Esophagus muscularis mucosa (tissue), 4 donors: ENCODE data around the gene SENP1.

Experiments used
- CTCF ChIP-seq, 3 experiments: fragments of 200-600 bp in 2 of 3; fragments of 450-650 bp in 1 of 3; sonication (generic) in 2 of 3; IDR thresholded peaks; one replicate each; pipeline ENCODE4 v1.5.1; 2017 to 2019; ENCODE audit warnings: antibody characterized with exemption in 3 of 3, mild to moderate bottlenecking in 2 of 3, moderate library complexity in 1 of 3
- EP300 ChIP-seq: sonication (generic); formaldehyde crosslinking; IDR thresholded peaks from one replicate; pipeline ENCODE4 v1.6.1; 2017; ENCODE audit warnings: antibody characterized with exemption
- POLR2A ChIP-seq: fragments of 450-650 bp; IDR thresholded peaks from one replicate; pipeline ENCODE4 v1.6.1; 2017; ENCODE audit warnings: antibody characterized with exemption, moderate library complexity, mild to moderate bottlenecking, low read depth

GRCh38 chr12:48021485-48022179, 84.2 kb downstream of the SENP1 start:
- TF ChIP-seq EP300 (no peak), CTCF (IDR thresholded peaks at IDR 0.05) (no peak), POLR2A (no peak)
